ENCODE results near the gene KIF5A.

Gene KIF5A

DNA sequence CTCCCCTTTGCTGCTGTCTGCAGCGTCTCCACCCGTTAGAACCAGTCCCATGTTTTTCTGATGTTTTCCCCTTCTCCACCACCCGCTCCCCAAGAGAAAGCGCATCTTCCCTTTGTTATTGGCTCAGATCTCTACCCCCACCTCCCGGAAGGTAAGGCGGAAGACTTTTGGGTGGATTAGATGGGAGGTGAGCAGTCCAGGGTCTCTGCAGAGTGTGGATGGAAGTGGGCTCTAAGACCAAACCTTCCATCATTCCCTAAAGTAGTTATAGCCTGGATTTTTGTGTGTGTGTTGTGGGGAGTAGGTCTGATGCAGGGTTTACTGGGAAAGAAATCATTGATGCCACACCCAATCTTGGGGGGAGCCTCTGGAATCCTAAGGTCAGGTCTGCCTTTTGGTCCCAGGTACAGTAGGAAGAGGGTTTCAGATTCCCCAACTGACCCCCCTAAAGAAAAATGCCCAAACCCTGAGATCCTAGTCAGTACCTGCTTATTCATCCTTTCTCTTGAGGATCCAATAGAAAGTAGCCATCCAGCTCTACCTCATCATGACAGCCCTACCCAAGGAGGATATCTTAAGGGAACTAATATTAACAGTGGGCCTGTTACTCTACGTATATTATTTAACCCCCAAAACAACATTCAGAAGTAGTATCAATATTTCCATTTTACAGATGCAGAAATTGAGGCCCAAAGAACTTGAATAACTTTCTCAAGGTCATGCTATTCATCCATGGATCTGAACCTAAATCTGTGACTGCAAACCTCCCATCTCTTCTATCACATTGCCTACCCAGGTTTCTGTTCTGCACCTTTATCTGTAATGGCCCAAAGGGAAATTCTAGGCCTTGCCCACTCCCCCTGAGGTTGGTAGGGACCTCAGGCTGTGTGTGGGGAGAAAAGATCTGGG, 1.1 kb downstream of the KIF5A start:
- TF ChIP-seq, protein P1, sequence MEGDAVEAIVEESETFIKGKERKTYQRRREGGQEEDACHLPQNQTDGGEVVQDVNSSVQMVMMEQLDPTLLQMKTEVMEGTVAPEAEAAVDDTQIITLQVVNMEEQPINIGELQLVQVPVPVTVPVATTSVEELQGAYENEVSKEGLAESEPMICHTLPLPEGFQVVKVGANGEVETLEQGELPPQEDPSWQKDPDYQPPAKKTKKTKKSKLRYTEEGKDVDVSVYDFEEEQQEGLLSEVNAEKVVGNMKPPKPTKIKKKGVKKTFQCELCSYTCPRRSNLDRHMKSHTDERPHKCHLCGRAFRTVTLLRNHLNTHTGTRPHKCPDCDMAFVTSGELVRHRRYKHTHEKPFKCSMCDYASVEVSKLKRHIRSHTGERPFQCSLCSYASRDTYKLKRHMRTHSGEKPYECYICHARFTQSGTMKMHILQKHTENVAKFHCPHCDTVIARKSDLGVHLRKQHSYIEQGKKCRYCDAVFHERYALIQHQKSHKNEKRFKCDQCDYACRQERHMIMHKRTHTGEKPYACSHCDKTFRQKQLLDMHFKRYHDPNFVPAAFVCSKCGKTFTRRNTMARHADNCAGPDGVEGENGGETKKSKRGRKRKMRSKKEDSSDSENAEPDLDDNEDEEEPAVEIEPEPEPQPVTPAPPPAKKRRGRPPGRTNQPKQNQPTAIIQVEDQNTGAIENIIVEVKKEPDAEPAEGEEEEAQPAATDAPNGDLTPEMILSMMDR (conservative IDR thresholded peaks at IDR 0.05; ENCODE audit: low read depth, low read length): no peak
- H3K36me3 ChIP-seq (ENCODE audit: insufficient read depth): no peaks in the 10 kb centered on the region
- peaks cover 33% of the 10 kb centered on the region for H3K4me1 ChIP-seq (ENCODE audit: low read depth, poor library complexity, severe bottlenecking)
- H3K79me2 ChIP-seq (ENCODE audit: insufficient read depth, low read depth): peaks cover 10% of the 10 kb centered on the region
- H3K4me2 ChIP-seq: peak overlapping the region; percentile 80; the same call in 1 of the 2 replicates
- H4K20me1 ChIP-seq (ENCODE audit: insufficient read depth): no peaks in the 10 kb centered on the region
- peak overlapping the region; percentile 8 for H3K4me3 ChIP-seq (IDR thresholded peaks at IDR 0.05; ENCODE audit: insufficient read depth, low read depth, low read length)
- no peak overlapping the region for H3K9ac ChIP-seq
- no peak overlapping the region for H3K27ac ChIP-seq
- H3K27me3 ChIP-seq (ENCODE audit: insufficient read depth, low read depth): peaks cover 30% of the 10 kb centered on the region
- no peak overlapping the region for H2AFZ ChIP-seq (ENCODE audit: low read depth)

- H3K4me2 ChIP-seq: no peak overlapping the region
- H3K36me3 ChIP-seq (ENCODE audit: insufficient read depth): no peaks in the 10 kb centered on the region
- H3K9ac ChIP-seq: no peak overlapping the region
- H2AFZ ChIP-seq (ENCODE audit: low read depth): no peak overlapping the region
- H3K79me2 ChIP-seq (ENCODE audit: insufficient read depth, low read depth): peaks cover under 1% of the 10 kb centered on the region; the same call in 1 of the 2 replicates
- H3K4me3 ChIP-seq (IDR thresholded peaks at IDR 0.05; ENCODE audit: insufficient read depth, low read depth, low read length): no peak overlapping the region
- peaks cover 30% of the 10 kb centered on the region for H3K27me3 ChIP-seq (ENCODE audit: insufficient read depth, low read depth)
- TF ChIP-seq, protein P1 (conservative IDR thresholded peaks at IDR 0.05; ENCODE audit: low read depth, low read length): no peak
- no peaks in the 10 kb centered on the region for H4K20me1 ChIP-seq (ENCODE audit: insufficient read depth)
- peaks cover 28% of the 10 kb centered on the region for H3K4me1 ChIP-seq (ENCODE audit: low read depth, poor library complexity, severe bottlenecking)
- H3K27ac ChIP-seq: no peak overlapping the region
Measured at GRCh38 chr12:57551637-57552305, 1.9 kb downstream of the KIF5A start.

DNA sequence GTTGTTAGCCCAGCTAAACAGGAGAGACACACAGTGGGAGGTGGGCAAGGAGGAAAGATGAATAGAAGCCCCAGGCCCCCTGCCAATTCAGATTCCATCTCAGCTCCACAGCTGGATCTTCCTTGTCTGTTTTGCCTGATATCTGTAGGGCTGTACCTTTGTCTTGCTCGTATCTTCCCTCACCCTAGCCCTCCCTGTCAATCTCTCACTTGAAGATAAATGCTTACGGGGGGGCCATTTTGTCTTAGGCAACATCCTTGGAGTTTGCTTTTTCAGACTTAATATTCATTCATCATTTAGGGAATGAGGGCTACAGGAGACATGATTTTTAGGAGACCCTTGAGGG, 2.4 kb downstream of the KIF5A start:
- Histone ChIP-seq H2AFZ (ENCODE audit: low read depth) (no peak overlapping the region), H3K4me3 (IDR thresholded peaks at IDR 0.05; ENCODE audit: insufficient read depth, low read depth, low read length) (no peak overlapping the region)

DNA sequence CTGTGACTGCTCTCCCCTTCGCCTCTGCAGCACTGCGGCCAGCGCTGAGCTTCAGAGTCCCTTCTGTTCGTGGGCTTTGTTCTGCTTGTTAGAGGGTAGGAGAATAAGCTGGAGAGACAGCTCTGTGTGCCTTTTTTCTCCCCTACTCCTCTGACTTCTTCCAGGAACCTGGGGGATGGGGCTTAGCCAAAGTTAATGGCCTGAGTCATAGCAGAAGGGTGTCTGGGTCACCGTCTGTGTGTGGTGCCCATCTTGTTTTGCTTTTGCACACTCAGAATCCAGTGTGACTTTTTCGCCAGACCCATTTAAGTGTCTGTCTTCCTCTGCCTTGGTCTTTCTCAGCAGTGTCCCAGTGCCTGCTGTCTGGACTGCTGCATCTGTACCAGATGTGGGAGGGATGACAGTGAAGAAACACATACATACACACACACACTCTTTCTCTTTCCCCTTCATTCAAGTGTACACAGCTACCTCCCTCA, 3.0 kb downstream of the KIF5A start:
- no peak overlapping the region for H3K4me2 ChIP-seq
- H3K36me3 ChIP-seq (ENCODE audit: insufficient read depth): no peaks in the 10 kb centered on the region
- no peak overlapping the region for H2AFZ ChIP-seq (ENCODE audit: low read depth)
- peaks cover 22% of the 10 kb centered on the region for H3K4me1 ChIP-seq (ENCODE audit: low read depth, poor library complexity, severe bottlenecking)
- H4K20me1 ChIP-seq (ENCODE audit: insufficient read depth): no peaks in the 10 kb centered on the region
- H3K9ac ChIP-seq: no peak overlapping the region
- no peaks in the 10 kb centered on the region for H3K79me2 ChIP-seq (ENCODE audit: insufficient read depth, low read depth)
- H3K27ac ChIP-seq: no peak overlapping the region
- H3K4me3 ChIP-seq (IDR thresholded peaks at IDR 0.05; ENCODE audit: insufficient read depth, low read depth, low read length): no peak overlapping the region
- peaks cover 23% of the 10 kb centered on the region for H3K27me3 ChIP-seq (ENCODE audit: insufficient read depth, low read depth)
- TF ChIP-seq, protein P1 (conservative IDR thresholded peaks at IDR 0.05; ENCODE audit: low read depth, low read length): no peak

More for the DNA sequence above, 2.4 kb downstream of the KIF5A start:
- Histone ChIP-seq H3K27me3 (ENCODE audit: insufficient read depth, low read depth) (peaks cover 29% of the 10 kb centered on the region), H3K36me3 (ENCODE audit: insufficient read depth) (no peaks in the 10 kb centered on the region), H4K20me1 (ENCODE audit: insufficient read depth) (no peaks in the 10 kb centered on the region), H3K27ac (no peak overlapping the region), H3K9ac (no peak overlapping the region), H3K4me2 (no peak overlapping the region), H3K4me1 (ENCODE audit: low read depth, poor library complexity, severe bottlenecking) (peaks cover 28% of the 10 kb centered on the region), H3K79me2 (ENCODE audit: insufficient read depth, low read depth) (no peaks in the 10 kb centered on the region)
- TF ChIP-seq, protein P1 (conservative IDR thresholded peaks at IDR 0.05; ENCODE audit: low read depth, low read length): no peak
